HG03354 (cell line): ENCODE data around the gene RINL.
"Not testable (repeated sequence)": the region's sequence is repeated elsewhere in the genome, so short reads cannot be mapped to it uniquely, and the experiment has no call there.

Experiments
- ATAC-seq: cut with Tn5 transposase; IDR thresholded peaks from one replicate; pipeline ENCODE4 v1.9.1; 2021; ENCODE audit warnings: mild to moderate bottlenecking; ENCODE audit not compliant: unreplicated experiment, poor library complexity, severe bottlenecking

RINL gene

GRCh38 chr19:38907227-38907626 is 29.2 kb upstream of the RINL start:
- no peak for ATAC-seq

DNA sequence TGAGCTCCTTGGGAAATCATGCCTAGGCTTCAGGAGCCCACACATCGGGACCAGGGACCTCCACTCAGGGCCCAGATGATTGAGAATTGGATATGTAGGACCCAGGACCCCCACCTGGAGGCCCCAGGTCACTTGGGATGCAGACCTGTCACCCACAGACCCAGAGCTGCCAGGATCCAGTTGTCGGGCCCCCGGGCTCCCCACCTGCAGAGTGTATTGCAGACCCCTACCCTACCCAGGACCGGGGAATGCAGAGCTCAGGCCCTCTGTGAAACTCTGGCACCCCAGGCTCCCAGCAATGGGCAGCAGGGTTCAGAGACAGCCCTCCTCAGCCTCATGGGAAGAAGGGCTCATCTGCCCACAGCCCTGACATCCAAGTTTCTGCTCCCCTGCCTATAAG is 27.5 kb upstream of the RINL start:
- ATAC-seq, result no peak

- ATAC-seq, result no peak
These were observed 26.8 kb upstream of the RINL start for GRCh38 chr19:38904581-38905539.

DNA sequence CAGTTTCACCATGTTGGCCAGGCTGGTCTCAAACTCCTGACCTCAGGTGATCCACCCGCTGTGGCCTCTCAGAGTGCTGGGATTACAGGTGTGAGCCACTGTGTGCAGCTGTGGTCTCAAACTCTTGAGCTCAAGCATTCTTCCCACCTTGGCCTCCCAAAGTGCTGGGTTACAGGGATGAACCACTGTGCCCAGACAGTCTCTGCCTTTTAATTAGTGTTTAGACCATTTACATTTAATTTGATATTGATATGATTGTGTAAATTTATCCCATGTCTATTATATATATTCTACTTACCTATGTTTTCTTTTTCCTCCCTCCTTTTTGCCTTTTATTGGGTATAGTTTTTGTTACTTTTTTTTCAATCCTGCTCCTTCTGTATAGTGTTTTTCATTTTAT is 23.6 kb upstream of the RINL start:
- ATAC-seq, result no peak

GRCh38 chr19:38900743-38901190 is 22.7 kb upstream of the RINL start:
- ATAC-seq, result no peak

GRCh38 chr19:38900202-38900629 is 22.1 kb upstream of the RINL start:
- no peak for ATAC-seq

DNA sequence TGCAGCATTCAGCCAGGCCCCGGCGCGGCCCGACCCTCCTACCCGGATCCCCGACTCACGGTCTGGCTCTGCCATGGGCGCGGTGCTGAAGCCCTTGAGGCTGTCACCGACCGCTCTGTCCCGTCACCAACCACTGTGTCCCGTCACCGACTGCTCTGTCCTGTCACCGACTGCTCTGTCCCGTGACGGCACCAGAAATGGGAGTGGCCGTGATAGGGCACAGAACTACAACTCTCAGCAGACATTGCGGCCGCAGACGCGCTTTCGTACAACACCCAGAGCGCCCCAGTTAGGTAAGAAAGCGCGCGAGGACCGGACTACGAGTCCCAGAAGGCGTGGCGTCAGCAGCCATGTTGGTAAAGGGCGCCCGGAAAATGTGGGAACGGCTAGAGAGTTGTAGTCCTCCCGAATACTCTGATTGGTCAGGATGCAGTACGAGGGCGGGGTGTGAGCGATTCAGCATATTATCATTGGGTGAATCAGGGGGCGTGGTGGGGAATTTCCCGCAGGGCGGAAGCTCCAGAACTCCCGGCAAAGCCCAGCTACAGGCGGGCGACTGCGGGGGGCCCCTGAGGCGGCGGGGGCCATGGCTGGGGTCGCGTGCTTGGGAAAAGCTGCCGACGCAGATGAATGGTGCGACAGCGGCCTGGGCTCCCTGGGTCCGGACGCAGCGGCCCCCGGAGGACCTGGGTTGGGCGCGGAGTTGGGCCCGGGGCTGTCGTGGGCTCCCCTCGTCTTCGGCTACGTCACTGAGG is 21.5 kb upstream of the RINL start, which contains the start of the genes NFKBIB and SIRT2:
Gene NFKBIB (plus strand): TSS at position 523 of the 755 bp plus-strand sequence. CDS start 64 bp downstream, at position 587.
Gene SIRT2 (minus strand): TSS at position 172 of the 755 bp plus-strand sequence. CDS start 97 bp downstream, at position 75.
- peak; percentile 91 for ATAC-seq

GRCh38 chr19:38898788-38899446 is 20.8 kb upstream of the RINL start:
- no peak for ATAC-seq

DNA sequence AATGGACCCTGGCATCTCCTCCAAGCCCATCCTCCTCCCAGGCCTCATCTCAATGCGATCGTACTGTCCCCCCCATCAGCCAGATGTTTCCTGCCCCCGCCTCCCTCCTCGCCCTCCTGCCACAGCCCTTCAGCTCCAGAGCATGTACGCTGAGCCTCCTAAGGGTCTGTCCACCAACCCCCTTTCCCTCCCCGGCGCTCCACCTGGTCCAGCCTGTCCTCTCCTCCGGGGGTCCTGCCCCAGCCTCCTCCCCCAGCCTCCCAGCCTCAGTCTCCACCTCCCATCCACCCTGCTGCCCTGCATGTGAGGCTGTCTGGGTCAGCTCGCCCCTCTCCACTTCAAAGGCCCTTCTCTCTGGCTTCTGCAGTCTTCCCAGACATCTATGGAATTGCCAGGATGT is 16.9 kb upstream of the RINL start:
- no peak for ATAC-seq

- ATAC-seq, result no peak
These were observed 15.3 kb upstream of the RINL start for GRCh38 chr19:38893341-38893771.

DNA sequence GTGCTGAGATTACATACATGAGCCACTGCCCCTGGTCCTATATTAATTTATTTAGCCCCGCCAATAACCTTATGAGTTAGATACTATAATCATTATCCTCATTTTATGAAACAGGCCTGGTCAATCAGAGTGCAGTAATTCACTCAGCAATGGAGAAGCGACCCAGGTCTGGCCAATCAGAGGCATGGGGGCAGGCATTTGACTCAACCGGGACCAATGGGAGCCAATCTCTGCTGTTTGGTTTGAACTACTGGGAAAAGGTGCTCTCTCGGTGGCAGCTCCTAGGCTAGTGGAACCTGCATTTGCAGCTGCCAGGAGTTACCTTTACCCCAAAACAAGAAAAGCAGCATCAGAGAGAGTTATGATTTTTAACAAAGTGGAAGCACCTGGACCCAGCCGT is 14.8 kb upstream of the RINL start:
- ATAC-seq, result no peak

- ATAC-seq, result no peak
These were observed 13.7 kb upstream of the RINL start for GRCh38 chr19:38891771-38892170.

GRCh38 chr19:38890686-38891085 is 12.6 kb upstream of the RINL start:
- no peak for ATAC-seq

DNA sequence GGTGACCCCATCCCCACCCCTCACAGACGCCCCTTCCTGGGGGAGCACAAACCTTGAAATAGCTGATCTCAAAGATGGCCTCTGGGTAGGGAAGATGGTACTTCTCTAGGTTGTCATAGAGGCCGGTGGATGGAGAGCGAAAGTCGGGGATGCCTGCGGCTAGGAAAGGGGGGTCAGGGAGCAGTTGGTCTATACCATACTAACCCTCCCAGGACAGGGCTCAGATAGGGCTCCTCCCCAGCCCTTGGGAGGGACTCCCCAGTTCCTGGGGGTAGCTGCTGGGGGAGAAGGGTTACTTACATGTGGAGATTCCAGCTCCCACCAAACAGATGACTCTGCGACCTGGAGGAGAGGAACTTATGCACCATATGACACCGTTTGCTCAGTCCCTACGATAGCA is 11.7 kb upstream of the RINL start:
- ATAC-seq, result no peak

- no peak for ATAC-seq
These were observed 10.8 kb upstream of the RINL start for GRCh38 chr19:38888876-38889275.

GRCh38 chr19:38884691-38885090 is 6.6 kb upstream of the RINL start:
- not testable (repeated sequence) for ATAC-seq

GRCh38 chr19:38883286-38883685 is 5.2 kb upstream of the RINL start:
- ATAC-seq, result no peak

- ATAC-seq, result no peak
These were observed 3.0 kb upstream of the RINL start for GRCh38 chr19:38880882-38881609.
